Omental fat pad (tissue), 4 donors: Measurements from ENCODE around the gene TAC3. TPM values are rescaled to one million over a fixed set of nuclear protein-coding genes. Genes with fewer than 3 reads are reported as not detected.
"Not testable (repeated sequence)": the region's sequence is repeated elsewhere in the genome, so short reads cannot be mapped to it uniquely, and the experiment has no call there.

Source experiments
- ATAC-seq: fragments of 150-250 bp; one replicate; pipeline ENCODE4 v1.9.1; 2016; ENCODE audit warnings: mild to moderate bottlenecking, moderate library complexity; ENCODE audit not compliant: low FRiP score
- DNase-seq: peaks from one replicate; pipeline ENCODE4 v3.0.0-alpha.2; 2019; ENCODE audit warnings: low spot score
- CTCF ChIP-seq, 3 donors: fragments of 450-650 bp; IDR thresholded peaks; one replicate each; pipeline ENCODE4 v1.5.1; 2016 to 2017; ENCODE audit warnings: antibody characterized with exemption in 3 of 3, mild to moderate bottlenecking in 3 of 3, moderate library complexity in 2 of 3
- total RNA-seq, 4 donors: library from RNA; depleted of rRNA; stranded (reverse); fragments of >200 nt; gene quantifications; one replicate each; pipeline ENCODE4 v1.1.0, GENCODE V29; 2016

The TAC3 gene
- total RNA-seq, 4 donors from 2014 or later = not detected

- TF ChIP-seq CTCF (IDR thresholded peaks at IDR 0.05) = no peak
- no peak for ATAC-seq
- DNase-seq = no peak
Observed at GRCh38 chr12:56988207-56988739, 28.1 kb downstream of the TAC3 start.

- DNase-seq = peak; percentile 45
- peak; percentile 30 for ATAC-seq
- TF ChIP-seq CTCF (IDR thresholded peaks at IDR 0.05) = peak in 2 of 3 donors; percentile 72 to 87
Observed at GRCh38 chr12:56987551-56988053, 28.7 kb downstream of the TAC3 start.

GRCh38 chr12:56987011-56987410 lies 29.3 kb downstream of the TAC3 start:
- DNase-seq = no peak
- TF ChIP-seq CTCF (IDR thresholded peaks at IDR 0.05) = no peak
- no peak for ATAC-seq

- not testable (repeated sequence) for DNase-seq
- peak; percentile 86 for ATAC-seq
Observed at GRCh38 chr12:56985714-56986113, 30.6 kb downstream of the TAC3 start.

- DNase-seq = no peak
- no peak for ATAC-seq
- TF ChIP-seq CTCF (IDR thresholded peaks at IDR 0.05) = no peak
Observed at GRCh38 chr12:56983386-56983785, 32.9 kb downstream of the TAC3 start.

GRCh38 chr12:56982578-56983236 lies 33.6 kb downstream of the TAC3 start:
- not testable (repeated sequence) for ATAC-seq, DNase-seq

GRCh38 chr12:56980941-56981530 lies 35.3 kb downstream of the TAC3 start:
- DNase-seq (no peak), ATAC-seq (no peak)
- TF ChIP-seq CTCF (IDR thresholded peaks at IDR 0.05) = no peak

GRCh38 chr12:56980268-56980667 lies 36.1 kb downstream of the TAC3 start:
- TF ChIP-seq CTCF (IDR thresholded peaks at IDR 0.05) = no peak
- no peak for ATAC-seq
- no peak for DNase-seq
